Right lobe of liver (tissue), 4 donors: ENCODE data around the gene C17orf114.

Experiments
- CTCF ChIP-seq, 4 donors: fragments of 200-600 bp in 3 of 4; fragments of 450-650 bp in 1 of 4; IDR thresholded peaks; one replicate each; pipeline versions ENCODE4 v1.5.1 to v1.8.0; 2016 to 2022; ENCODE audit warnings: antibody characterized with exemption in 4 of 4, mild to moderate bottlenecking in 2 of 4
- POLR2A ChIP-seq: fragments of 450-650 bp; IDR thresholded peaks from one replicate; pipeline ENCODE4 v1.6.1; 2017; ENCODE audit warnings: antibody characterized with exemption, mild to moderate bottlenecking
- donor health status: DM: no; HTN: no; CAD: no.
- donor health status: DM: no; HTN: no; CAD: no.
- donor health status: DM: no; HTN: yes; CAD: no.

- peak in 1 of 4 donors; percentile 5 for TF ChIP-seq CTCF (IDR thresholded peaks at IDR 0.05)
- TF ChIP-seq POLR2A = no peak
These were observed 13.8 kb downstream of the C17orf114 start for GRCh38 chr17:4788159-4788806.
